Type B pancreatic cell (in vitro differentiated cells): ENCODE results near the gene LYAR. TPM values are rescaled to one million over a fixed set of nuclear protein-coding genes. Genes with fewer than 3 reads are reported as not detected.

Source experiments
- DNase-seq: peaks from one replicate; pipeline ENCODE4 v3.0.0; 2021; ENCODE audit warnings: mixed read lengths; ENCODE audit not compliant: unreplicated experiment; ENCODE audit errors: extremely low spot score
- H3K27ac Mint-ChIP-seq: 2 replicates; pipeline ENCODE4 v1.8.0; 2021; ENCODE audit warnings: mild to moderate bottlenecking, mixed read lengths
- H3K27me3 Mint-ChIP-seq: 2 replicates; pipeline ENCODE4 v1.8.0; 2021; ENCODE audit warnings: mixed read lengths
- H3K36me3 Mint-ChIP-seq: 2 replicates; pipeline ENCODE4 v1.8.0; 2021; ENCODE audit warnings: mixed read lengths
- H3K4me1 Mint-ChIP-seq: one replicate; pipeline ENCODE4 v1.8.0; 2021; ENCODE audit warnings: mixed read lengths; ENCODE audit not compliant: unreplicated experiment
- H3K4me3 Mint-ChIP-seq: 2 replicates; pipeline ENCODE4 v1.8.0; 2021; ENCODE audit warnings: mild to moderate bottlenecking, mixed read lengths
- H3K9me3 Mint-ChIP-seq: 2 replicates; pipeline ENCODE4 v1.8.0; 2021; ENCODE audit warnings: mixed read lengths
- CTCF ChIP-seq: fragments of 200-600 bp; sonication (generic); conservative IDR thresholded peaks from 2 replicates; pipeline ENCODE4 v1.5.0; 2021; ENCODE audit warnings: antibody characterized with exemption, mild to moderate bottlenecking
- total RNA-seq: library from RNA; stranded (reverse); gene quantifications from 2 replicates; pipeline ENCODE4 v1.2.1, GENCODE V29; 2021; ENCODE audit warnings: low replicate concordance

LYAR gene
- total RNA-seq, 1 donor from 2014 or later = 18.6 TPM

- no peak overlapping the region for H3K27ac Mint-ChIP-seq
- H3K36me3 Mint-ChIP-seq = peaks cover 5% of the 10 kb centered on the region
- H3K4me1 Mint-ChIP-seq = no peaks in the 10 kb centered on the region
- no peak overlapping the region for H3K4me3 Mint-ChIP-seq
- DNase-seq = no peak
- peak; percentile 70 for TF ChIP-seq CTCF
- H3K9me3 Mint-ChIP-seq = no peaks in the 10 kb centered on the region
- H3K27me3 Mint-ChIP-seq = no peaks in the 10 kb centered on the region
Measured at GRCh38 chr4:4327652-4328121, 37.7 kb upstream of the LYAR start.

- Mint-ChIP-seq H3K27me3 (no peaks in the 10 kb centered on the region), H3K36me3 (peaks cover 8% of the 10 kb centered on the region), H3K4me3 (no peak overlapping the region), H3K4me1 (no peaks in the 10 kb centered on the region), H3K27ac (no peak overlapping the region), H3K9me3 (no peaks in the 10 kb centered on the region)
- TF ChIP-seq CTCF = no peak
- DNase-seq = no peak
Measured at GRCh38 chr4:4326166-4326565, 36.2 kb upstream of the LYAR start.

GRCh38 chr4:4325321-4325720, 35.4 kb upstream of the LYAR start:
- no peaks in the 10 kb centered on the region for H3K9me3 Mint-ChIP-seq
- H3K4me1 Mint-ChIP-seq = no peaks in the 10 kb centered on the region
- no peaks in the 10 kb centered on the region for H3K27me3 Mint-ChIP-seq
- H3K36me3 Mint-ChIP-seq = peaks cover 8% of the 10 kb centered on the region
- H3K4me3 Mint-ChIP-seq = no peak overlapping the region
- DNase-seq = no peak
- no peak for TF ChIP-seq CTCF
- no peak overlapping the region for H3K27ac Mint-ChIP-seq

GRCh38 chr4:4323705-4324534, 34.0 kb upstream of the LYAR start:
- Mint-ChIP-seq H3K27ac (no peak overlapping the region), H3K36me3 (peaks cover 8% of the 10 kb centered on the region), H3K27me3 (no peaks in the 10 kb centered on the region), H3K4me1 (no peaks in the 10 kb centered on the region), H3K4me3 (no peak overlapping the region), H3K9me3 (no peaks in the 10 kb centered on the region)
- no peak for TF ChIP-seq CTCF
- DNase-seq = no peak

GRCh38 chr4:4321951-4322688, 32.2 kb upstream of the LYAR start:
- Mint-ChIP-seq H3K27me3 (no peaks in the 10 kb centered on the region), H3K27ac (no peak overlapping the region), H3K9me3 (no peaks in the 10 kb centered on the region), H3K4me3 (no peak overlapping the region), H3K36me3 (peaks cover 8% of the 10 kb centered on the region), H3K4me1 (no peaks in the 10 kb centered on the region)
- no peak for TF ChIP-seq CTCF
- no peak for DNase-seq
